HepG2 (cell line): ENCODE data around the gene KIF2C. TPM values are rescaled to one million over a fixed set of nuclear protein-coding genes. Genes with fewer than 3 reads are reported as not detected.
"Not testable (repeated sequence)": the region's sequence is repeated elsewhere in the genome, so short reads cannot be mapped to it uniquely, and the experiment has no call there.

Source experiments
- ATAC-seq: fragments of 200-7000 bp; cut with Tn5 transposase; 3 replicates; pipeline ENCODE4 v1.9.1; 2020; ENCODE audit warnings: mild to moderate bottlenecking, moderate library complexity
- BruUV-seq: library from RNA; stranded (reverse); fragments of 400-500 nt; replicated peaks from 2 replicates; lab custom pipeline; 2021; lab: Mats Ljungman, UMichigan
- CTCF ChIA-PET: fragments of 300-600 bp; formaldehyde crosslinking; extraction: SDS; loops from one replicate; lab custom pipeline; 2021; ENCODE audit warnings: low total read pairs, inconsistent platforms, low intra/inter-chr PET ratio; lab: Yijun Ruan, JAX
- POLR2A ChIA-PET: fragments of 350-600 bp; sonication (Branson Sonifier 250); formaldehyde crosslinking; loops from one replicate; lab custom pipeline; 2020; ENCODE audit warnings: antibody characterized with exemption, inconsistent platforms; lab: Yijun Ruan, JAX
- DNase-seq: peaks from one replicate; pipeline ENCODE4 v3.0.0-alpha.2; 2015; ENCODE audit warnings: low spot score
- FAIRE-seq: peaks from 3 replicates; lab custom pipeline; 2011; peaks lifted over from hg19 to GRCh38; lab: Jason Lieb, UNC
- H2AFZ ChIP-seq: one replicate; pipeline ENCODE4 v1.6.1; 2011; ENCODE audit warnings: low read length, inconsistent platforms
- H3K27ac ChIP-seq: fragments of 300-600 bp; 3 replicates; pipeline ENCODE4 v1.8.0; 2011; ENCODE audit warnings: mixed run types, mild to moderate bottlenecking, mixed read lengths, low read length, inconsistent platforms; ENCODE audit not compliant: insufficient read depth; ENCODE audit errors: extremely low read length
- H3K27me3 ChIP-seq, 2 experiments: fragments of 200-600 bp in 1 of 2; 2 replicates in 1 of 2; 3 replicates in 1 of 2; pipeline versions ENCODE4 v1.6.0 to v1.8.0; 2011; ENCODE audit warnings: low read length in 2 of 2, mild to moderate bottlenecking in 2 of 2, moderate library complexity in 2 of 2, inconsistent platforms in 1 of 2; ENCODE audit not compliant: insufficient read depth in 2 of 2, control insufficient read depth in 1 of 2
- H3K36me3 ChIP-seq, 2 experiments: fragments of 200-600 bp in 1 of 2; replicated peaks in 1 of 2; 2 replicates in 1 of 2; 3 replicates in 1 of 2; pipeline versions ENCODE4 v1.5.1 to v1.8.0; 2011; ENCODE audit warnings: low read length in 2 of 2, inconsistent platforms in 1 of 2; ENCODE audit not compliant: insufficient read depth in 2 of 2, control insufficient read depth in 1 of 2
- H3K4me1 ChIP-seq: 2 replicates; pipeline ENCODE4 v1.5.1; 2012; ENCODE audit warnings: low read length, inconsistent platforms; ENCODE audit not compliant: insufficient read depth
- H3K4me2 ChIP-seq: 2 replicates; pipeline ENCODE4 v1.6.0; 2011; ENCODE audit warnings: low read depth, low read length, inconsistent platforms
- H3K4me3 ChIP-seq, 3 experiments: fragments of 200-600 bp in 1 of 3; sonication (generic), shearing (Covaris generic) in 1 of 3; replicated peaks in 1 of 3; 2 replicates each; pipeline ENCODE4 v1.5.1; 2011 to 2016; ENCODE audit warnings: low read length in 3 of 3, inconsistent platforms in 2 of 3, low read depth in 2 of 3, mild to moderate bottlenecking in 2 of 3, control low read depth in 1 of 3, mixed read lengths in 1 of 3; ENCODE audit not compliant: insufficient read depth in 1 of 3
- H3K79me2 ChIP-seq: one replicate; pipeline ENCODE4 v1.6.1; 2011; ENCODE audit warnings: low read length, inconsistent platforms; ENCODE audit not compliant: insufficient read depth
- H3K9ac ChIP-seq: 2 replicates; pipeline ENCODE4 v1.6.0; 2011; ENCODE audit warnings: mild to moderate bottlenecking, low read depth, low read length, inconsistent platforms; ENCODE audit not compliant: insufficient read depth
- H3K9me3 ChIP-seq: 2 replicates; pipeline ENCODE4 v1.5.1; 2012; ENCODE audit warnings: mild to moderate bottlenecking, low read length
- H4K20me1 ChIP-seq: 2 replicates; pipeline ENCODE4 v1.6.0; 2011; ENCODE audit warnings: inconsistent platforms, mild to moderate bottlenecking, low read length, moderate library complexity; ENCODE audit not compliant: insufficient read depth
- DPF2 ChIP-seq: sonication (generic); formaldehyde crosslinking; IDR thresholded peaks from 2 replicates; pipeline ENCODE4 v1.4.0; 2020; ENCODE audit warnings: mild to moderate bottlenecking, low read depth, missing genetic modification reagents, borderline replicate concordance
- MAFF ChIP-seq: IDR thresholded peaks from 2 replicates; pipeline ENCODE4 v1.6.1; 2011; ENCODE audit warnings: low read depth, low read length, improper control_type of control experiment
- SOX13 ChIP-seq, 3 experiments: fragments of 450-650 bp in 1 of 3; sonication (generic) in 1 of 3; formaldehyde crosslinking in 1 of 3; IDR thresholded peaks in 2 of 3; conservative IDR thresholded peaks in 1 of 3; 2 replicates each; pipeline versions ENCODE4 v1.5.0 to v1.6.1; 2016 to 2020; ENCODE audit warnings: antibody characterized with exemption in 1 of 3, mild to moderate bottlenecking in 1 of 3, missing compliant biosample characterization in 1 of 3, missing genetic modification reagents in 1 of 3, moderate library complexity in 1 of 3
- ZKSCAN8 ChIP-seq: IDR thresholded peaks from 2 replicates; pipeline ENCODE4 v1.6.1; 2016; ENCODE audit warnings: borderline replicate concordance, missing genetic modification reagents, missing compliant biosample characterization
- ZNF367 ChIP-seq: sonication (generic); formaldehyde crosslinking; IDR thresholded peaks from 2 replicates; pipeline ENCODE4 v1.4.0; 2020; ENCODE audit warnings: missing genetic modification reagents, borderline replicate concordance
- ZNF605 ChIP-seq: sonication (generic); formaldehyde crosslinking; IDR thresholded peaks from 2 replicates; pipeline ENCODE4 v1.8.0; 2022; ENCODE audit warnings: mild to moderate bottlenecking, missing genetic modification reagents
- ZNF749 ChIP-seq: sonication (generic); formaldehyde crosslinking; IDR thresholded peaks from 2 replicates; pipeline ENCODE4 v1.8.0; 2022; ENCODE audit warnings: mild to moderate bottlenecking, missing genetic modification reagents, moderate library complexity, borderline replicate concordance
- ZNF792 ChIP-seq: IDR thresholded peaks from 2 replicates; pipeline ENCODE4 v1.6.1; 2016
- WGBS: methylation state at CpG from one replicate; pipeline ENCODE4 v1.1.6; 2017; ENCODE audit warnings: low lambda C conversion rate; 5-methylcytosine and 5-hydroxymethylcytosine counted together
- in situ Hi-C: cut with HindIII; loops from 2 replicates; pipeline ENCODE4 v1.10.0; 2017; ENCODE audit warnings: low pct_unique_long_range_greater_than_20kb; ENCODE audit not compliant: extremely low pct_ligation_motif_present
- intact Hi-C: fragments of 100-400 bp; cut with micrococcal nuclease; formaldehyde crosslinking; loops from one replicate; pipeline ENCODE4 v1.10.0; 2022; ENCODE audit not compliant: unreplicated experiment
- polyA plus RNA-seq, 8 experiments: library from polyadenylated mRNA; depleted of rRNA in 3 of 8; stranded (reverse) in 7 of 8; unstranded in 1 of 8; fragments of >200 nt; fragmentation: Illumina TruSeq in 4 of 8; extraction: Trizol in 4 of 8; gene quantifications; 2 replicates each; pipeline versions ENCODE4 v1.2.1 to v1.2.3, GENCODE V29; 2011 to 2016; ENCODE audit warnings: low read depth in 4 of 8, missing spikeins in 1 of 8, mixed read lengths in 1 of 8; ENCODE audit not compliant: insufficient read depth in 1 of 8
- total RNA-seq, 5 experiments: library from RNA; depleted of rRNA; stranded (reverse); fragments of >200 nt; fragmentation: Illumina TruSeq; extraction: Trizol; gene quantifications; 2 replicates each; pipeline ENCODE4 v1.2.3, GENCODE V29; 2016; ENCODE audit warnings: low read depth in 1 of 5
- TF ChIP-seq, protein P1 (sequence below): IDR thresholded peaks from 2 replicates; pipeline ENCODE4 v1.6.1; 2016; ENCODE audit warnings: mild to moderate bottlenecking, missing biosample characterization, missing genetic modification reagents

The KIF2C gene
- total and polyA plus RNA-seq, 2 of the 13 experiments (the other 11 are each of a cell fraction or from before 2014, with no cell fraction given) = 29.7 to 53.7 TPM

DNA sequence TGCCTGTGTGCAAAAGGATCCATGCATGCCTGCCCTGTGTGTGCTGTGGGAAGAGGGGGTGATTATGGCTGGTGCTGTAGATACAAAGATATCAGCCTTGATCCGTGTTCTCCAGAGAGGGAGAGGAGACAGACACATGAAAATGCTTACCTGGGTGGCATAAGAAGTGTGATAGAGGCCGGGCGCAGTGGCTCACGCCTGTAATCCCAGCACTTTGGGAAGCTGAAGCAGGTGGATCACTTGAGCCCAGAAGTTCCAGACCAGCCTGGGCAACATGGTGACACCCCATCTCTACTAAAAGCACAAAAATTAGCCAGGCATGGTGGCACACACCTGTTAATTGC lies 71.1 kb downstream of the KIF2C start:
- TF ChIP-seq ZNF605 (CRISPR knock-in tag) = 0 out of 2 replicates have a peak, but pooled peaks have one; percentile 23
- ATAC-seq, H3K9me3 ChIP-seq, H3K27ac ChIP-seq, H4K20me1 ChIP-seq, in situ Hi-C loops, H3K27me3 ChIP-seq, H3K36me3 ChIP-seq, H2AFZ ChIP-seq, DNase-seq, H3K4me3 ChIP-seq, BruUV-seq, FAIRE-seq, intact Hi-C loops, H3K9ac ChIP-seq: not testable (repeated sequence)
- peak overlapping the region; percentile 6; the same call in 1 of the 2 replicates for H3K4me2 ChIP-seq
- peaks cover 75% of the 10 kb centered on the region for H3K4me1 ChIP-seq
- peaks cover 11% of the 10 kb centered on the region for H3K79me2 ChIP-seq
- CTCF ChIA-PET = interaction anchor here (1.0 kb wide), 1 partner anchor 11 kb away, joined by 3 read pairs; the partner anchor contains the start of gene PLK3
- POLR2A ChIA-PET = interaction anchor here (6.1 to 12.9 kb wide), 2 partner anchors 11 to 12 kb away, joined by 237 to 570 read pairs; partner anchors contain the start of gene PLK3
- WGBS = 95% methylated on average over 4 of the region's 4 CpGs

DNA sequence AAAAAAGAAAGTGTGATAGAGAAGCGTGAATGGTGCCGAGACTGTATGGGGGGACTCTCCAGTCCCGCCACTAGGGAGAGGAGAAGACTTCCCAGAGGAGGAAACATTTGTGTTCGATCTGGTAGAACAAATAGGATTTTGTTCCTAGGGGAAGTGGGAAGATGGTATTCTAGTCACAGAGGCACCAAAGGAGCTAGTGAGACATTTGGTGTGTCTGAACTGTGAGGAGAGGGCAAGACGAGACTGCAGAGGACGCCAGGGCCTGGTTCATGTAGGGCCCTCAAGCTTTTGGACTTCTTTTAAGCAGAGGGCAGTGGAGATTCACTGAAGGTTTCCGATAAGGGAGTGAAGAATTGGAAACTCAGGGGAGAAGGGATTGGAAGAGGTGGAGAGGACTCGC lies 71.6 kb downstream of the KIF2C start:
- no TSS peak for BruUV-seq
- H3K4me3 ChIP-seq = no peak overlapping the region
- H3K9me3 ChIP-seq = no peaks in the 10 kb centered on the region
- FAIRE-seq (no peak), DNase-seq (no peak), ATAC-seq (no peak)
- in situ Hi-C loops = no loop called here
- WGBS = 86% methylated on average over 8 of the region's 8 CpGs
- peaks cover 11% of the 10 kb centered on the region for H3K79me2 ChIP-seq
- CTCF ChIA-PET = interaction anchor here (1.0 kb wide), 1 partner anchor 11 kb away, joined by 3 read pairs; the partner anchor contains the start of gene PLK3
- peaks cover 71% of the 10 kb centered on the region for H3K4me1 ChIP-seq
- H3K36me3 ChIP-seq = no peaks in the 10 kb centered on the region
- H3K4me2 ChIP-seq = no peak overlapping the region
- no peak overlapping the region for H2AFZ ChIP-seq
- no peaks in the 10 kb centered on the region for H3K27me3 ChIP-seq
- no peak for TF ChIP-seq ZNF367 (CRISPR knock-in tag)
- TF ChIP-seq, protein P1, sequence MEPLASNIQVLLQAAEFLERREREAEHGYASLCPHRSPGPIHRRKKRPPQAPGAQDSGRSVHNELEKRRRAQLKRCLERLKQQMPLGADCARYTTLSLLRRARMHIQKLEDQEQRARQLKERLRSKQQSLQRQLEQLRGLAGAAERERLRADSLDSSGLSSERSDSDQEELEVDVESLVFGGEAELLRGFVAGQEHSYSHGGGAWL (CRISPR knock-in tag) = no peak
- no peak for TF ChIP-seq ZNF749
- TF ChIP-seq ZKSCAN8 (CRISPR knock-in tag) = no peak
- no peak for TF ChIP-seq SOX13 (IDR thresholded peaks at IDR 0.05)
- TF ChIP-seq SOX13 (CRISPR knock-in tag; conservative IDR thresholded peaks at IDR 0.05 in 1 of 2, IDR thresholded peaks at IDR 0.05 in 1 of 2) = 0 out of 4 replicates have a peak, but pooled peaks of 1 of the 2 experiments have one; percentile 54
- TF ChIP-seq ZNF792 = no peak
- no peak for TF ChIP-seq MAFF
- no peak for TF ChIP-seq DPF2 (CRISPR knock-in tag)
- H3K9ac ChIP-seq = no peak overlapping the region
- no peaks in the 10 kb centered on the region for H4K20me1 ChIP-seq
- POLR2A ChIA-PET = interaction anchor here (6.1 to 12.9 kb wide), 2 partner anchors 11 to 12 kb away, joined by 237 to 570 read pairs; partner anchors contain the start of gene PLK3
- no peak overlapping the region for H3K27ac ChIP-seq
- intact Hi-C loops = no loop called here
